K562 (cell line): ENCODE measurements around the gene MEGF11.

Source experiments
- POLR2A ChIP-seq: fragments of 450-650 bp; conservative IDR thresholded peaks from 2 replicates; pipeline ENCODE4 v1.6.1; 2016
- POLR2B ChIP-seq: fragments of 450-650 bp; IDR thresholded peaks from 2 replicates; pipeline ENCODE4 v1.6.1; 2018; ENCODE audit warnings: low read depth; ENCODE audit not compliant: partially characterized antibody
- TF ChIP-seq, protein P1 (sequence below), 3 experiments: IDR thresholded peaks in 2 of 3; conservative IDR thresholded peaks in 1 of 3; 2 replicates each; pipeline ENCODE4 v1.5.1; 2011 to 2012; ENCODE audit warnings: low read length in 3 of 3, mild to moderate bottlenecking in 3 of 3, control low read depth in 2 of 3, improper control_type of control experiment in 1 of 3, inconsistent platforms in 1 of 3, low read depth in 1 of 3, mixed read lengths in 1 of 3, moderate library complexity in 1 of 3; ENCODE audit not compliant: insufficient read depth in 2 of 3

GRCh38 chr15:66040211-66040892 lies 213.2 kb downstream of the MEGF11 start:
- TF ChIP-seq, protein P1, sequence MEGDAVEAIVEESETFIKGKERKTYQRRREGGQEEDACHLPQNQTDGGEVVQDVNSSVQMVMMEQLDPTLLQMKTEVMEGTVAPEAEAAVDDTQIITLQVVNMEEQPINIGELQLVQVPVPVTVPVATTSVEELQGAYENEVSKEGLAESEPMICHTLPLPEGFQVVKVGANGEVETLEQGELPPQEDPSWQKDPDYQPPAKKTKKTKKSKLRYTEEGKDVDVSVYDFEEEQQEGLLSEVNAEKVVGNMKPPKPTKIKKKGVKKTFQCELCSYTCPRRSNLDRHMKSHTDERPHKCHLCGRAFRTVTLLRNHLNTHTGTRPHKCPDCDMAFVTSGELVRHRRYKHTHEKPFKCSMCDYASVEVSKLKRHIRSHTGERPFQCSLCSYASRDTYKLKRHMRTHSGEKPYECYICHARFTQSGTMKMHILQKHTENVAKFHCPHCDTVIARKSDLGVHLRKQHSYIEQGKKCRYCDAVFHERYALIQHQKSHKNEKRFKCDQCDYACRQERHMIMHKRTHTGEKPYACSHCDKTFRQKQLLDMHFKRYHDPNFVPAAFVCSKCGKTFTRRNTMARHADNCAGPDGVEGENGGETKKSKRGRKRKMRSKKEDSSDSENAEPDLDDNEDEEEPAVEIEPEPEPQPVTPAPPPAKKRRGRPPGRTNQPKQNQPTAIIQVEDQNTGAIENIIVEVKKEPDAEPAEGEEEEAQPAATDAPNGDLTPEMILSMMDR (IDR thresholded peaks at IDR 0.05 in 2 of 3, conservative IDR thresholded peaks at IDR 0.05 in 1 of 3; ENCODE audit: insufficient read depth in 2 of 3, low read depth in 1 of 3, low read length in 3 of 3): no peak
- TF ChIP-seq POLR2A (no peak), POLR2B (no peak)
